ENCODE measurements around the gene PDSS2. TPM values are rescaled to one million over a fixed set of nuclear protein-coding genes. Genes with fewer than 3 reads are reported as not detected.

PDSS2 gene
- total RNA-seq, 4 donors from 2014 or later, result 6.5 to 9.6 (median 8.8) TPM

- DNase-seq (ENCODE audit: low spot score) (no peak), ATAC-seq (ENCODE audit: low FRiP score) (no peak)
- TF ChIP-seq, protein P1, sequence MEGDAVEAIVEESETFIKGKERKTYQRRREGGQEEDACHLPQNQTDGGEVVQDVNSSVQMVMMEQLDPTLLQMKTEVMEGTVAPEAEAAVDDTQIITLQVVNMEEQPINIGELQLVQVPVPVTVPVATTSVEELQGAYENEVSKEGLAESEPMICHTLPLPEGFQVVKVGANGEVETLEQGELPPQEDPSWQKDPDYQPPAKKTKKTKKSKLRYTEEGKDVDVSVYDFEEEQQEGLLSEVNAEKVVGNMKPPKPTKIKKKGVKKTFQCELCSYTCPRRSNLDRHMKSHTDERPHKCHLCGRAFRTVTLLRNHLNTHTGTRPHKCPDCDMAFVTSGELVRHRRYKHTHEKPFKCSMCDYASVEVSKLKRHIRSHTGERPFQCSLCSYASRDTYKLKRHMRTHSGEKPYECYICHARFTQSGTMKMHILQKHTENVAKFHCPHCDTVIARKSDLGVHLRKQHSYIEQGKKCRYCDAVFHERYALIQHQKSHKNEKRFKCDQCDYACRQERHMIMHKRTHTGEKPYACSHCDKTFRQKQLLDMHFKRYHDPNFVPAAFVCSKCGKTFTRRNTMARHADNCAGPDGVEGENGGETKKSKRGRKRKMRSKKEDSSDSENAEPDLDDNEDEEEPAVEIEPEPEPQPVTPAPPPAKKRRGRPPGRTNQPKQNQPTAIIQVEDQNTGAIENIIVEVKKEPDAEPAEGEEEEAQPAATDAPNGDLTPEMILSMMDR (IDR thresholded peaks at IDR 0.05), result no peak
These were observed 230.6 kb downstream of the PDSS2 start for GRCh38 chr6:107228754-107229153.

DNA sequence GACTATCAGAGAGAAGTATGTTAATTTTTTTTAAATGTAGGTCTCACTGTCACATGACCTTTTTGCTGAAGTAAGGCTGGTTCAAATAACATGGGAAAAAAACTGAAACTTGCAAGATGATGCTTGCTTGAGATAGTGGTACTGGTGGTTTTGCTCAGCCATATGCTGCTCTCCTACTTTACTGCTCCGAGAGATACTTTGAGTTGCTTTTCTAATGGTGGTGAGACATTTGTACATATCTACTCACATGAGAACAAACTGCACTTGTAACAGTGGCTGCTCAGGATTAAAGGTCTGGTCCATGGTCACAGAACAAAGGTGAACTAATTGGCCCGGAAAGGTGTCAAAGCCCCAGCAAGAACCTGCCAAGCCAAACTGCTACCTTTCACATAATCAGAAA is 237.8 kb downstream of the PDSS2 start:
- no peak for DNase-seq (ENCODE audit: low spot score)
- ATAC-seq (ENCODE audit: low FRiP score), result no peak
- TF ChIP-seq, protein P1 (IDR thresholded peaks at IDR 0.05), result no peak

DNA sequence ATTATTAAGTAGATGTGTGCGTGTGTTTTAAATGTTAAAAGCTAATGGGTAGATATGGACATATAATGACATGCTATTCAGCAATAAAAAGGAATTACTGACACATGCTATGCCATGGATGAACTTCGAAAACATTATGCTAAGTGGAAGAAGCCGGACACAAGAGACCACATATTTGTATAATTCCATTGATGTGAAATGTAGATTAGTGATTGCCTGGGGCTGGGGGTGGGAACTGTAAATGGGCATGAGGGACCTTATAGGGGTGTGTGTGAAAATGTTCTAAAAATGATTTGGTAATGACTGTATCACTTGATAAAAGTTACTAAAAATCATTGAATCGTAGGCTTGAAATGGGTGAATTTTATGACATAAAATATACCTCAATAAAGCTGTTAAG is 239.5 kb downstream of the PDSS2 start:
- ATAC-seq (ENCODE audit: low FRiP score), result no peak
- no peak for DNase-seq (ENCODE audit: low spot score)
- TF ChIP-seq, protein P1 (IDR thresholded peaks at IDR 0.05), result no peak

DNA sequence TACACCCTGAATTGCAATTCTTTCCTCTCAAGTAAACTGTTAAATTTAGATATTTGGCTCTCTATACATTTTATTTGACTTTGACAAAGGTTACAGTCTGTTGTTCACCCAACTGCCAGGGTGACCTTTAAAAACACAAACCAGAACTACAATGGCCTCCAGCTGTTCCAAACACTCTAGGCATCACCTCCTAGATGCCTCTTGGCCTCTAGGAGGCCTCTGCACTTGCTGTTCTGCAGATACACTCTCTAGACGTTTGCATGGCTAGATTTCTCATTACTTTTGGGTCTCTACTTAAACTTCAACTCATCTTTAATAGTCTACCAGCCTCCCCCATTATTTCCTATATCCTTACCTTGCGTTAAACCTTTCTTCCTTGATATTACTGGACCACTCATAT is 241.2 kb downstream of the PDSS2 start:
- TF ChIP-seq, protein P1 (IDR thresholded peaks at IDR 0.05), result no peak
- DNase-seq (ENCODE audit: low spot score), result no peak
- no peak for ATAC-seq (ENCODE audit: low FRiP score)

DNA sequence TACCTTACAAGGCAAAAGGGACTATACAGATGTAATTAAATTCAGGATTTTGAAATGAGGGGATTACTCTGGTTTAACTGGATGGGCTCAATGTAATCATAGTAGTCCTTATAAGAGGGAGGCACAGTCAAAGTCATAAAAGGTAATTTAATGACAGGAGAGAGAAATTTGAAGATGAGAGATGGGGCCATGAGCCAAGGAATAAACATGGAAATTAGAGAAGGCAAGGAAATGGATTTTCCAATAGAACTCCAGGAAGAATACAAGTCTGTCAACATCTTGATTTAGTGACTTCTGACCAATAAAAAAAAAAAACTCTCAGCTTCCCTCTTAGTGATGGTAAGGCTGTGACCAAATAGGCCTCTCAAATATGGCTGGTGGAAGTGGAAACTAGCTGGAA is 242.1 kb downstream of the PDSS2 start:
- TF ChIP-seq, protein P1 (IDR thresholded peaks at IDR 0.05), result no peak
- DNase-seq (ENCODE audit: low spot score) (no peak), ATAC-seq (ENCODE audit: low FRiP score) (no peak)

GRCh38 chr6:107216197-107216933 is 243.0 kb downstream of the PDSS2 start:
- TF ChIP-seq, protein P1 (IDR thresholded peaks at IDR 0.05), result no peak
- DNase-seq (ENCODE audit: low spot score) (no peak), ATAC-seq (ENCODE audit: low FRiP score) (no peak)

- TF ChIP-seq, protein P1 (IDR thresholded peaks at IDR 0.05), result no peak
- DNase-seq (ENCODE audit: low spot score), result no peak
- no peak for ATAC-seq (ENCODE audit: low FRiP score)
These were observed 244.0 kb downstream of the PDSS2 start for GRCh38 chr6:107215334-107215733.
